Nucleus accumbens (tissue), 56 donors: ENCODE results near the gene CFP.

Experiments
- DNase-seq, 56 donors: peaks; one replicate each; lab custom pipeline; 2025; lab: John Stamatoyannopoulos, UW

Gene CFP

GRCh38 chrX:47577424-47577823 lies 52.3 kb downstream of the CFP start:
- DNase-seq = no peak

GRCh38 chrX:47576021-47576898 lies 53.5 kb downstream of the CFP start:
- no peak for DNase-seq

- DNase-seq = no peak
Observed at GRCh38 chrX:47574547-47575301, 55.0 kb downstream of the CFP start.

GRCh38 chrX:47574076-47574546 lies 55.6 kb downstream of the CFP start:
- no peak for DNase-seq

- no peak for DNase-seq
Observed at GRCh38 chrX:47573341-47574075, 56.2 kb downstream of the CFP start.
